NB4 (cell line): ENCODE results near the gene FAM120A.

Experiments
- DNase-seq: peaks from one replicate; pipeline ENCODE4 v3.0.0; 2010; ENCODE audit warnings: low read depth
- H3K4me3 ChIP-seq: one replicate; pipeline ENCODE4 v1.5.1; 2011; ENCODE audit warnings: mild to moderate bottlenecking, low read depth, low read length, moderate library complexity
- MYC ChIP-seq: IDR thresholded peaks from 2 replicates; pipeline ENCODE4 v1.6.1; 2011; ENCODE audit warnings: low read depth, low read length
- POLR2A ChIP-seq: IDR thresholded peaks from 2 replicates; pipeline ENCODE4 v1.6.1; 2011; ENCODE audit warnings: mild to moderate bottlenecking; ENCODE audit not compliant: insufficient read length; ENCODE audit errors: extremely low read depth
- TF ChIP-seq, protein P1 (sequence below): IDR thresholded peaks from one replicate; pipeline ENCODE4 v1.5.1; 2012; ENCODE audit warnings: low read depth, low read length
- TF ChIP-seq, protein P2 (sequence below): IDR thresholded peaks from 2 replicates; pipeline ENCODE4 v1.6.1; 2011; ENCODE audit warnings: low read depth, low read length

Gene FAM120A

DNA sequence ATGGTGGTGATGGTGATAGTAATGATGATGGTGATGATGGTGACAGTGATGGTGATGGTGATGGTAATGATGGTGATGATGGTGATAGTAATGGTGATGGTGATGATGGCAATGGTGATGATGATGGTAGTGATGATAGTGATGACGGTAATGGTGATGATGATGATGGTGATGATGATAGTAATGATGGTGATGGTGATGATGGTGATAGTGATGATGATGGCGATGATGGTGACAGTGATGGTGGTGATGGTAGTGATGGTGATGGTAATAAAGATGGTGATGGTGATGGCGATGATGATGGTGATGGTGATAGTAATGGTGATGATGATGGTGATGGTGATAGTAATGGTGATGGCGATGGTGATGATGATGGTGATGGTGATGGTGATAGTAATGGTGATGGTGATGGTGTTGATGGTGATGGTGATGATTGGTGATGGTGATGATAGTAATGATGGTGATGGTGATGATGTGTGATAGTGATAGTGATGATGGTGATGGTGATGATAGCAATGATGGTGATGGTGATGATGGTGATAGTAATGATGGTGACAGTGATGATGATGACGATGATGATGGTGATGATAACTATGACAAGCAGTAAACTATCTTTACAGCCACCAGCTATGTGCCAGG is 163.5 kb downstream of the FAM120A start:
- H3K4me3 ChIP-seq = no peak overlapping the region
- DNase-seq = no peak
- no peak for TF ChIP-seq MYC
- TF ChIP-seq POLR2A = no peak
- TF ChIP-seq, protein P1, sequence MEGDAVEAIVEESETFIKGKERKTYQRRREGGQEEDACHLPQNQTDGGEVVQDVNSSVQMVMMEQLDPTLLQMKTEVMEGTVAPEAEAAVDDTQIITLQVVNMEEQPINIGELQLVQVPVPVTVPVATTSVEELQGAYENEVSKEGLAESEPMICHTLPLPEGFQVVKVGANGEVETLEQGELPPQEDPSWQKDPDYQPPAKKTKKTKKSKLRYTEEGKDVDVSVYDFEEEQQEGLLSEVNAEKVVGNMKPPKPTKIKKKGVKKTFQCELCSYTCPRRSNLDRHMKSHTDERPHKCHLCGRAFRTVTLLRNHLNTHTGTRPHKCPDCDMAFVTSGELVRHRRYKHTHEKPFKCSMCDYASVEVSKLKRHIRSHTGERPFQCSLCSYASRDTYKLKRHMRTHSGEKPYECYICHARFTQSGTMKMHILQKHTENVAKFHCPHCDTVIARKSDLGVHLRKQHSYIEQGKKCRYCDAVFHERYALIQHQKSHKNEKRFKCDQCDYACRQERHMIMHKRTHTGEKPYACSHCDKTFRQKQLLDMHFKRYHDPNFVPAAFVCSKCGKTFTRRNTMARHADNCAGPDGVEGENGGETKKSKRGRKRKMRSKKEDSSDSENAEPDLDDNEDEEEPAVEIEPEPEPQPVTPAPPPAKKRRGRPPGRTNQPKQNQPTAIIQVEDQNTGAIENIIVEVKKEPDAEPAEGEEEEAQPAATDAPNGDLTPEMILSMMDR = no peak
- TF ChIP-seq, protein P2, sequence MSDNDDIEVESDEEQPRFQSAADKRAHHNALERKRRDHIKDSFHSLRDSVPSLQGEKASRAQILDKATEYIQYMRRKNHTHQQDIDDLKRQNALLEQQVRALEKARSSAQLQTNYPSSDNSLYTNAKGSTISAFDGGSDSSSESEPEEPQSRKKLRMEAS = no peak
